K562 (cell line): ENCODE measurements around the gene ZNF316.
"Not testable (repeated sequence)": the region's sequence is repeated elsewhere in the genome, so short reads cannot be mapped to it uniquely, and the experiment has no call there.

Source experiments
- CEBPB ChIP-seq: fragments of 450-650 bp; IDR thresholded peaks from 2 replicates; pipeline ENCODE4 v1.6.1; 2016; ENCODE audit warnings: missing genetic modification characterization, missing compliant biosample characterization
- CHD1 ChIP-seq: fragments of 200-600 bp; sonication (generic); IDR thresholded peaks from one replicate; pipeline ENCODE4 v1.6.1; 2012; ENCODE audit warnings: mild to moderate bottlenecking, moderate library complexity, low read length, inconsistent platforms
- CTCF ChIP-seq, 3 experiments: IDR thresholded peaks in 2 of 3; conservative IDR thresholded peaks in 1 of 3; 2 replicates each; pipeline ENCODE4 v1.5.1; 2011 to 2012; ENCODE audit warnings: low read length in 3 of 3, mild to moderate bottlenecking in 3 of 3, control low read depth in 2 of 3, improper control_type of control experiment in 1 of 3, inconsistent platforms in 1 of 3, low read depth in 1 of 3, mixed read lengths in 1 of 3, moderate library complexity in 1 of 3; ENCODE audit not compliant: insufficient read depth in 2 of 3
- DIDO1 ChIP-seq: fragments of 450-650 bp; IDR thresholded peaks from 2 replicates; pipeline ENCODE4 v1.6.1; 2016; ENCODE audit warnings: low read depth, missing biosample characterization, missing genetic modification characterization
- HDGF ChIP-seq: fragments of 450-650 bp; IDR thresholded peaks from 2 replicates; pipeline ENCODE4 v1.6.1; 2016
- NFYB ChIP-seq: IDR thresholded peaks from 2 replicates; pipeline ENCODE4 v1.6.1; 2011; ENCODE audit warnings: mild to moderate bottlenecking, moderate library complexity; ENCODE audit not compliant: insufficient read length; ENCODE audit errors: extremely low read depth
- PRMT5 ChIP-seq: sonication (generic); formaldehyde crosslinking; IDR thresholded peaks from 2 replicates; pipeline ENCODE4 v1.5.0; 2020; ENCODE audit warnings: missing genetic modification reagents
- RFX5 ChIP-seq: IDR thresholded peaks from 2 replicates; pipeline ENCODE4 v1.6.1; 2011; ENCODE audit warnings: low read depth, mild to moderate bottlenecking, improper control_type of control experiment, low read length
- SP2 ChIP-seq: IDR thresholded peaks from 2 replicates; pipeline ENCODE4 v1.6.1; 2011; ENCODE audit warnings: mild to moderate bottlenecking, low read depth, low read length, moderate library complexity; ENCODE audit not compliant: poor library complexity, severe bottlenecking; ENCODE audit errors: extremely low read depth
- STAT5B ChIP-seq: fragments of 250-450 bp; sonication (Bioruptor Pico); IDR thresholded peaks from 2 replicates; pipeline ENCODE4 v1.8.0; 2021; ENCODE audit warnings: mild to moderate bottlenecking, inconsistent platforms
- SUPT5H ChIP-seq: fragments of 450-650 bp; IDR thresholded peaks from 2 replicates; pipeline ENCODE4 v1.6.1; 2016
- YY1 ChIP-seq, 3 experiments: IDR thresholded peaks; 2 replicates each; pipeline ENCODE4 v1.6.1; 2011; ENCODE audit warnings: low read length in 2 of 3, mild to moderate bottlenecking in 2 of 3, moderate library complexity in 2 of 3, borderline replicate concordance in 1 of 3, control low read depth in 1 of 3, low read depth in 1 of 3; ENCODE audit not compliant: insufficient read depth in 3 of 3, insufficient replicate concordance in 2 of 3, control insufficient read depth in 1 of 3, insufficient read length in 1 of 3; ENCODE audit errors: extremely low read depth in 1 of 3
- ZNF143 ChIP-seq: sonication (generic); formaldehyde crosslinking; IDR thresholded peaks from 2 replicates; pipeline ENCODE4 v1.9.0; 2022; ENCODE audit warnings: mild to moderate bottlenecking, missing genetic modification reagents

GRCh38 chr7:6634971-6635370 is 2.1 kb upstream of the ZNF316 start:
- not testable (repeated sequence) for TF ChIP-seq STAT5B (CRISPR knock-in tag); CTCF (IDR thresholded peaks at IDR 0.05 in 2 of 3, conservative IDR thresholded peaks at IDR 0.05 in 1 of 3; ENCODE audit: insufficient read depth in 2 of 3, low read depth in 1 of 3, low read length in 3 of 3); RFX5; YY1 (IDR thresholded peaks at IDR 0.05; ENCODE audit: borderline replicate concordance in 1 of 3, control insufficient read depth in 1 of 3, extremely low read depth in 1 of 3, insufficient read depth in 3 of 3, insufficient read length in 1 of 3, insufficient replicate concordance in 2 of 3, low read depth in 1 of 3, low read length in 2 of 3); HDGF; NFYB; SP2; SUPT5H; CEBPB (tag); PRMT5 (CRISPR knock-in tag); ZNF143 (CRISPR knock-in tag); CHD1; DIDO1 (tag)
